PC-9 (cell line): Measurements from ENCODE around the gene SCGB3A2. TPM values are rescaled to one million over a fixed set of nuclear protein-coding genes. Genes with fewer than 3 reads are reported as not detected.

Source experiments
- BruUV-seq: library from RNA; stranded (reverse); fragments of 400-500 nt; replicated peaks from 2 replicates; lab custom pipeline; 2021; lab: Mats Ljungman, UMichigan
- CTCF ChIA-PET: fragments of 300-600 bp; sonication (Branson Sonifier 250); formaldehyde crosslinking; loops from one replicate; lab custom pipeline; 2022; ENCODE audit warnings: antibody characterized with exemption; lab: Charles Lee
- POLR2A ChIA-PET: fragments of 300-600 bp; sonication (Branson Sonifier 250); formaldehyde crosslinking; loops from one replicate; lab custom pipeline; 2022; ENCODE audit warnings: antibody characterized with exemption; ENCODE audit not compliant: unreplicated experiment; lab: Charles Lee
- DNase-seq, 2 experiments: peaks; one replicate each; pipeline versions ENCODE4 v3.0.0 to v3.0.0-alpha.2; 2015 to 2022; ENCODE audit warnings: mixed read lengths in 1 of 2
- H2AFZ ChIP-seq: fragments of 200-600 bp; sonication (generic); 2 replicates; pipeline ENCODE4 v1.8.1; 2017; ENCODE audit warnings: antibody characterized with exemption
- H3F3A ChIP-seq: fragments of 200-600 bp; sonication (generic); 2 replicates; pipeline ENCODE4 v1.8.1; 2017; ENCODE audit warnings: antibody characterized with exemption, mild to moderate bottlenecking, low read depth; ENCODE audit not compliant: insufficient read depth
- H3K27ac ChIP-seq: fragments of 200-600 bp; sonication (generic); 2 replicates; pipeline ENCODE4 v1.6.1; 2016; ENCODE audit warnings: mixed run types
- H3K27me3 ChIP-seq: fragments of 200-600 bp; sonication (generic); 2 replicates; pipeline ENCODE4 v1.6.1; 2016; ENCODE audit warnings: low read depth, mixed run types; ENCODE audit not compliant: insufficient read depth
- H3K36me3 ChIP-seq: fragments of 200-600 bp; sonication (generic); 2 replicates; pipeline ENCODE4 v1.6.1; 2016; ENCODE audit warnings: low read depth, mixed run types
- H3K4me1 ChIP-seq: fragments of 200-600 bp; sonication (generic); replicated peaks from 2 replicates; pipeline ENCODE4 v1.6.1; 2016; ENCODE audit warnings: mixed run types; ENCODE audit not compliant: insufficient read depth
- H3K4me2 ChIP-seq: fragments of 200-600 bp; sonication (generic); 2 replicates; pipeline ENCODE4 v1.6.1; 2017; ENCODE audit warnings: mixed run types
- H3K4me3 ChIP-seq: fragments of 200-600 bp; sonication (generic); 2 replicates; pipeline ENCODE4 v1.6.1; 2016; ENCODE audit warnings: mixed run types
- H3K79me2 ChIP-seq: fragments of 200-600 bp; sonication (generic); 2 replicates; pipeline ENCODE4 v1.6.1; 2017; ENCODE audit warnings: low read depth, mixed run types
- H3K9me2 ChIP-seq: fragments of 200-600 bp; sonication (generic); 2 replicates; pipeline ENCODE4 v1.8.1; 2017; ENCODE audit warnings: mild to moderate bottlenecking; ENCODE audit not compliant: insufficient read depth
- H3K9me3 ChIP-seq: fragments of 200-600 bp; sonication (generic); 2 replicates; pipeline ENCODE4 v1.8.1; 2016; ENCODE audit warnings: low read depth; ENCODE audit not compliant: insufficient read depth
- H4K20me1 ChIP-seq: fragments of 200-600 bp; sonication (generic); 2 replicates; pipeline ENCODE4 v1.8.1; 2017; ENCODE audit not compliant: insufficient read depth
- EZH2 ChIP-seq: fragments of 200-600 bp; sonication (generic); IDR thresholded peaks from 2 replicates; pipeline ENCODE4 v1.8.0; 2017; ENCODE audit warnings: antibody characterized with exemption, low read depth
- intact Hi-C: fragments of 100-400 bp; cut with micrococcal nuclease; formaldehyde crosslinking; loops from one replicate; pipeline ENCODE4 v1.10.0; 2022; ENCODE audit not compliant: unreplicated experiment
- total RNA-seq: library from RNA; stranded (reverse); gene quantifications from 2 replicates; pipeline ENCODE4 v1.2.3, GENCODE V29; 2021
- TF ChIP-seq, protein P1 (sequence below): fragments of 200-600 bp; sonication (generic); conservative IDR thresholded peaks from 2 replicates; pipeline ENCODE4 v1.6.1; 2017; ENCODE audit warnings: mixed run types, antibody characterized with exemption, mild to moderate bottlenecking, moderate library complexity

Gene SCGB3A2
- total RNA-seq, 1 experiment from 2014 or later: not detected

DNA sequence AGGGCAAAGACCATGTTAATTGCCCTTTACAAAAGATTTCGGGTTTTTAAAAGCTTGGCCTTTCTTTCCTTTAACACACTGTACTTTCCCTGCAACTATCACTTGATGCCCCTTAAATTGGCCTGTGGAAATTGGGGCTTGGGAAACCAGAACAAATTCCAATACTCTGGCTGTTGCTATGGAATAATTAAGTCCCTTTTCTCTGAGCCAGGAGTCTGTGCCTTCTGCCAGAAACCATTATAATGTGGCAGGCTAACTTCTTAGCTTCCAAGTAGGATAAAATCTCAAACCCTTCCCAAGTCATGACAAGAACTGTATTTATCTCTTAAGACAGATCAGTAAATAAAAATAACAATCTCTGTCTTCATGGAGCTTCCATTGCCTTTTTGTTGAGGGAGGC, 46.0 kb upstream of the SCGB3A2 start:
- Histone ChIP-seq H3K36me3 (no peaks in the 10 kb centered on the region), H3K27me3 (peaks cover 31% of the 10 kb centered on the region), H3K4me1 (peaks cover 18% of the 10 kb centered on the region), H3K27ac (no peak overlapping the region), H3K79me2 (no peaks in the 10 kb centered on the region), H3K4me2 (no peak overlapping the region), H3K4me3 (no peak overlapping the region), H2AFZ (no peak overlapping the region), H4K20me1 (no peaks in the 10 kb centered on the region), H3F3A (no peaks in the 10 kb centered on the region; the same call in 1 of the 2 replicates), H3K9me3 (no peaks in the 10 kb centered on the region), H3K9me2 (no peaks in the 10 kb centered on the region)
- no peak for DNase-seq
- ChIA-PET CTCF (no interaction called here), POLR2A (no interaction called here)
- TF ChIP-seq, protein P1, sequence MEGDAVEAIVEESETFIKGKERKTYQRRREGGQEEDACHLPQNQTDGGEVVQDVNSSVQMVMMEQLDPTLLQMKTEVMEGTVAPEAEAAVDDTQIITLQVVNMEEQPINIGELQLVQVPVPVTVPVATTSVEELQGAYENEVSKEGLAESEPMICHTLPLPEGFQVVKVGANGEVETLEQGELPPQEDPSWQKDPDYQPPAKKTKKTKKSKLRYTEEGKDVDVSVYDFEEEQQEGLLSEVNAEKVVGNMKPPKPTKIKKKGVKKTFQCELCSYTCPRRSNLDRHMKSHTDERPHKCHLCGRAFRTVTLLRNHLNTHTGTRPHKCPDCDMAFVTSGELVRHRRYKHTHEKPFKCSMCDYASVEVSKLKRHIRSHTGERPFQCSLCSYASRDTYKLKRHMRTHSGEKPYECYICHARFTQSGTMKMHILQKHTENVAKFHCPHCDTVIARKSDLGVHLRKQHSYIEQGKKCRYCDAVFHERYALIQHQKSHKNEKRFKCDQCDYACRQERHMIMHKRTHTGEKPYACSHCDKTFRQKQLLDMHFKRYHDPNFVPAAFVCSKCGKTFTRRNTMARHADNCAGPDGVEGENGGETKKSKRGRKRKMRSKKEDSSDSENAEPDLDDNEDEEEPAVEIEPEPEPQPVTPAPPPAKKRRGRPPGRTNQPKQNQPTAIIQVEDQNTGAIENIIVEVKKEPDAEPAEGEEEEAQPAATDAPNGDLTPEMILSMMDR: no peak
- TF ChIP-seq EZH2: no peak
- intact Hi-C loops: no loop called here
- no TSS peak for BruUV-seq

DNA sequence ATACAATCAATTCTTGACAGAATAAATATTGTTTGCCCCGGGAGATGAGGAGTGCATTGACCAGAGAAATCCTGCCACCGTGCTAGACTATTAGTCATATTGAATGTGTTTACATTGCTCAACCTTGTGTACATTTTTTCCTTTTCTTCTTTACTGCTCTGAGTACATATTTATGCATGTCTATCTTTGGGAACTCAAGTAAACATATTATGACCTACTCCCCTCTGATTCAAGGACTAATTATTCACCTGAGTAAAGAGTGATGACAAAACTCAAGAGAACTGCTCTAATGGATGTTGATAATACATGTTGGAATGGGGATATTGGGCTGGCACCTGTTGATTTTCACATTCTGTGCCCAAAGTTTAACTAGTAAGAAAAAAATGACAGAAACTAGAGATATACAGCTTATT, 43.1 kb upstream of the SCGB3A2 start:
- intact Hi-C loops: no loop called here
- Histone ChIP-seq H4K20me1 (no peaks in the 10 kb centered on the region), H3F3A (no peaks in the 10 kb centered on the region; the same call in 1 of the 2 replicates), H3K27me3 (peaks cover 16% of the 10 kb centered on the region), H3K4me1 (peaks cover 18% of the 10 kb centered on the region), H3K4me2 (0 out of 2 replicates have a peak overlapping the region, but pooled peaks have one; percentile 16), H2AFZ (no peak overlapping the region), H3K36me3 (no peaks in the 10 kb centered on the region), H3K27ac (no peak overlapping the region), H3K9me2 (no peaks in the 10 kb centered on the region), H3K79me2 (no peaks in the 10 kb centered on the region), H3K4me3 (no peak overlapping the region), H3K9me3 (no peaks in the 10 kb centered on the region)
- DNase-seq: peak in 1 of 2 experiments; percentile 89
- BruUV-seq: no TSS peak
- ChIA-PET CTCF (no interaction called here), POLR2A (no interaction called here)
- TF ChIP-seq, protein P1: no peak
- no peak for TF ChIP-seq EZH2

DNA sequence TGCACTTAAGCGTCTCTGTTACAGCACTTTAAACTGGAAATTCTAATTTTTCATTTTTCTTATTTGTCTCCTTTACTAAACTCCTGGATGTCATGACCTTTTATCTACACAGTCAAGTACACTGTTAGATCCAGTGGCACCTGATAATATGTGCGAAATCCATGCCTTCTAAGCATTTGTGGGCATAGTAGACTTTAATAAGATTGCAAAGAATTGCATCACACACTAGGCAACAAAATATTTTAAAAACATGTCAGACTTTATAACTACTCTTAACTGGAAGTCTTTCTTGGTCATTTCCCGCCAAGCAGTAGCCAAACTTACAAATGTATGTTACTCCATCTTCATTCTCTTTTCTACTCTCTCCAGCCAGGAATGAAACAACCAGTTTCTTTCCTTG, 42.1 kb upstream of the SCGB3A2 start:
- no peaks in the 10 kb centered on the region for H3K9me2 ChIP-seq
- CTCF ChIA-PET: no interaction called here
- no peaks in the 10 kb centered on the region for H3K9me3 ChIP-seq
- POLR2A ChIA-PET: no interaction called here
- H3K4me3 ChIP-seq: no peak overlapping the region
- H3K27me3 ChIP-seq: peaks cover 16% of the 10 kb centered on the region
- intact Hi-C loops: no loop called here
- no peak for DNase-seq
- H3K4me1 ChIP-seq: peaks cover 18% of the 10 kb centered on the region
- no TSS peak for BruUV-seq
- H3K4me2 ChIP-seq: no peak overlapping the region
- no peak for TF ChIP-seq EZH2
- TF ChIP-seq, protein P1: no peak
- no peak overlapping the region for H2AFZ ChIP-seq
- no peak overlapping the region for H3K27ac ChIP-seq
- H3F3A ChIP-seq: no peaks in the 10 kb centered on the region; the same call in 1 of the 2 replicates
- no peaks in the 10 kb centered on the region for H3K79me2 ChIP-seq
- no peaks in the 10 kb centered on the region for H3K36me3 ChIP-seq
- H4K20me1 ChIP-seq: no peaks in the 10 kb centered on the region
